ENCODE data around the gene EPHB3.

Gene EPHB3

DNA sequence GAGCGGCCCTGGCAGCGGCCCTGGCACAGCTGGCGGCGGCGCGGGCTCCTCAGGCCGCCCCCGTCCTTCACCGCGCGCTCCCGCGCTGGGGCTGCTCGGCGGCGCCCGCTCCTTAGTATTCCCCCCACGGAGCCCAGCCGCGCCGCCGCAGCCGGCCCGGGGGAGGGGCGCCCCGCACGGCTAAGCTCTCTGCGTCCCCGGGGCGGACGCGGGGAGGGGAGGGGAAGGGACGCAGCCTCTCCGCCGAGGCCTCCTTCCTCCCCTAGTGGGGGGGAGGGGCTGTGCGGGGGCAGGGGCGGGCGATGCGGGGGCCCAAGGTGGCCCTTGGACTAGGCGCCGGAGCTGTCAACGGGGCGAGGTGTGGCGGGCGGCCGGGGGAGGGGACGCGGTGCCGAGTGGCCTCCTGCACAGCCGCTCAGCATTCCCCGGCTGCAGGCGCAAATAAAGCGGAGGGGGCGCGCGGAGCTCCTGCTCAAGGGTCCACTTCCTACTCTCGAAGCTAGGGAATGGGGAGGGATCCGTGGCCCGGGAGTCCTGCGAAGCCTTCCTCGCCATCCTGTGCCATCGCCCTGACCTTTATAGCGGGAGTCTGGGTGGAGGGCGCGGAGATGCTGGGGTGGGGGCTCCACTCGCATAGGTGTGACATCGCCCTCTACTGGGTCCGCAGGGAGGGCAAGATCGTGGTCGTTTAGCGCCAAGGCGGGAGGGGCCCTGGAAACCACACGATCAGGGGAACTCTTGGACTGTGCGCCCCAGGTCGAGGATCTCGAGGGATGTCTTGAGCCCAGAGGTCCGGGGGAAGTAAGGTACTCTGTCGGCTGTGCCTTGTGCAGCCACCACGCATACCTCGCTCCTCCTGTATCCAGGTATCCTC, 22.2 kb downstream of the EPHB3 start:
- H3K4me3 ChIP-seq (ENCODE audit: low read depth, low read length), result no peak overlapping the region
- TF ChIP-seq, protein P1, sequence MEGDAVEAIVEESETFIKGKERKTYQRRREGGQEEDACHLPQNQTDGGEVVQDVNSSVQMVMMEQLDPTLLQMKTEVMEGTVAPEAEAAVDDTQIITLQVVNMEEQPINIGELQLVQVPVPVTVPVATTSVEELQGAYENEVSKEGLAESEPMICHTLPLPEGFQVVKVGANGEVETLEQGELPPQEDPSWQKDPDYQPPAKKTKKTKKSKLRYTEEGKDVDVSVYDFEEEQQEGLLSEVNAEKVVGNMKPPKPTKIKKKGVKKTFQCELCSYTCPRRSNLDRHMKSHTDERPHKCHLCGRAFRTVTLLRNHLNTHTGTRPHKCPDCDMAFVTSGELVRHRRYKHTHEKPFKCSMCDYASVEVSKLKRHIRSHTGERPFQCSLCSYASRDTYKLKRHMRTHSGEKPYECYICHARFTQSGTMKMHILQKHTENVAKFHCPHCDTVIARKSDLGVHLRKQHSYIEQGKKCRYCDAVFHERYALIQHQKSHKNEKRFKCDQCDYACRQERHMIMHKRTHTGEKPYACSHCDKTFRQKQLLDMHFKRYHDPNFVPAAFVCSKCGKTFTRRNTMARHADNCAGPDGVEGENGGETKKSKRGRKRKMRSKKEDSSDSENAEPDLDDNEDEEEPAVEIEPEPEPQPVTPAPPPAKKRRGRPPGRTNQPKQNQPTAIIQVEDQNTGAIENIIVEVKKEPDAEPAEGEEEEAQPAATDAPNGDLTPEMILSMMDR (IDR thresholded peaks at IDR 0.05; ENCODE audit: borderline replicate concordance, insufficient read depth, low read depth, low read length), result no peak

DNA sequence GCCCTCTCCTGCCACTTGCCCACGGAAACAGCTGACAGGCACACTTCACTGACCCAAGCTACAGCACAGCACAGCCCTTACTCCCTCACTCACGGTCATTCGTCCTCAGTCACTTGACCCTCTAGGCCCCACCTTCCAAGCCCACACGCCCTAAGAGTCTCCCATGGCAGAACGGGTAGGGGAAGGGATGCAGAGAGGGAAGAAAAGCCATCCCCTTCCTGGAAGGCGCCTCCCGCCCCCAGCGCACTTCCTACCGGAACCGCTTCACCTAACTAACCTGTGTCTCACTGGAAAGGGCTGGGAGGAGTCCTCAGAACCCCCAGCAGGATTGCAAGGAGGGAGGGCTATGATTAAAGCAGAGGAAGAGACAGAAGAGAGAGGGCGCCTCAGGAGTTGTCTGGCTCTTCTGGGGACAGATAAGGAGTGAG, 22.9 kb downstream of the EPHB3 start:
- H3K4me3 ChIP-seq (ENCODE audit: low read depth, low read length), result no peak overlapping the region
- TF ChIP-seq, protein P1 (IDR thresholded peaks at IDR 0.05; ENCODE audit: borderline replicate concordance, insufficient read depth, low read depth, low read length), result no peak

DNA sequence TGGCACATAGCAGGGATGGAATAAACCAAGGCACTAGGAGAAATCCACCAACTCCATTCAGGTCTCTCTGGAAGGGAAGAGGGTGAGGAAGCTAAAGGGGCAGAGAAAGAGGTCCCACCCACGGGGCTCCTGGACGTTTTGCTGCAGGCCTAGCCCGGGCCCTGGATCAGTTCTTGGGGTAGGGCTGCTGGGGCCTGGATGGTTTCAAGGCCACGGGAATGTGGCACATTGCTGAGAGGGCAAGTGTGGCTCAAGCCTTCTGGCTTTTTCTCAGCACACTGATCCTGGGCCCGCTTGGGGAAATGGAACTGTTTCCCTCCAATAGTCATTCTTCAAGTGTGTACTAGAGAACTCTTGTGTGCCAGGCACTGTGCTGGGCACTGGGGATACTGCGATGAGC, 24.0 kb downstream of the EPHB3 start:
- no peak overlapping the region for H3K4me3 ChIP-seq (ENCODE audit: low read depth, low read length)
- TF ChIP-seq, protein P1 (IDR thresholded peaks at IDR 0.05; ENCODE audit: borderline replicate concordance, insufficient read depth, low read depth, low read length), result no peak

DNA sequence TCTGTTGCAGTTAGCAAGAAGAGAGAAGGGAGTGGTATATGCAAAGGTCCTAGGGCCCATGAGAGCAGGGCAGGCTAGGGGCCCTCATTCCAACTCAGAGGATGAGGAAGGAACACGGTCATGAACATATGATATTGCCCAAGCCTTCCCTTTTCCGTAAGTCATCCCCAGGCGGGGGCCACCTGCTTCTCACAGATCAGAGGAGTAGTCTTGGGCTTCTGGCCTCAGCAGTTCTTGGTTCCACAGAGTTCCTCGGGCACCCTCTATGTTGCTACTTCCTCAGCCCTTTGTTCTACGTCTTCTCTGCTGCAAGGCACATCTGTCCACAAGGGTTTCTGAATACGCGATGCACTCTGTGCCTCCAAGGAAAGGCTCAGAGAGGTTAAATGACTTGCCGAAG, 25.3 kb downstream of the EPHB3 start:
- H3K4me3 ChIP-seq (ENCODE audit: low read depth, low read length), result no peak overlapping the region
- TF ChIP-seq, protein P1 (IDR thresholded peaks at IDR 0.05; ENCODE audit: borderline replicate concordance, insufficient read depth, low read depth, low read length), result no peak

GRCh38 chr3:184588776-184589175, 27.2 kb downstream of the EPHB3 start:
- H3K4me3 ChIP-seq (ENCODE audit: low read depth, low read length), result no peak overlapping the region
- TF ChIP-seq, protein P1 (IDR thresholded peaks at IDR 0.05; ENCODE audit: borderline replicate concordance, insufficient read depth, low read depth, low read length), result no peak

GRCh38 chr3:184590795-184591194, 29.2 kb downstream of the EPHB3 start:
- TF ChIP-seq, protein P1 (IDR thresholded peaks at IDR 0.05; ENCODE audit: borderline replicate concordance, insufficient read depth, low read depth, low read length), result no peak
- H3K4me3 ChIP-seq (ENCODE audit: low read depth, low read length), result no peak overlapping the region

DNA sequence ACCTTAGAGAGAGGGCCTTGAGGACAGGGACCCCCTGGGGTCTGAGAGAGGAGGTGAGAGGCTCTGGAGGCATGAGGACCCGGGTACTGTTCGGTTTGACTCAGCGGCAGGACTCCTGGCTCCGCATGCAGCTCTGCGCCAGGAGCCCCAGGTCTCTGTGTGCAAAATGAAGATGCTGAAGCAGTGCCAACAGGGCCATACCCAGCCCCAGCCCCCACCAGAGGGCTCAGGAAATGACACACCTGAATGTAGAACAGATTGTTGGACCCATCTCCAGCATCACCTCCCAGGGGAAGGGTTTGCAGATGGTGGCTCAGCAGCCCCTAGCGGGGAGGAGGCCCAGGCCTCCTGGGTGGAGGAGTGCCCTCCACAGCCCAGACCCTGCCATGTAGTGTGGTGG, 30.2 kb downstream of the EPHB3 start:
- TF ChIP-seq, protein P1 (IDR thresholded peaks at IDR 0.05; ENCODE audit: borderline replicate concordance, insufficient read depth, low read depth, low read length), result no peak
- no peak overlapping the region for H3K4me3 ChIP-seq (ENCODE audit: low read depth, low read length)
